RKO (cell line): ENCODE data around the gene TEAD2.
A peak's percentile ranks its signal among the peaks of the same experiment; 100 is the strongest.

Source experiments
- DNase-seq: peaks from one replicate; pipeline ENCODE4 v3.0.0-alpha.2; 2016; ENCODE audit warnings: low spot score

Gene TEAD2

GRCh38 chr19:49362048-49362928 lies at the start of gene TEAD2:
TEAD2 (minus strand) TSS chr19:49362416; CDS start chr19:49360075, 2,341 bp downstream.
- DNase-seq = peak; percentile 77

GRCh38 chr19:49411681-49412326 lies 49.6 kb upstream of the TEAD2 start:
- DNase-seq = no peak

DNA sequence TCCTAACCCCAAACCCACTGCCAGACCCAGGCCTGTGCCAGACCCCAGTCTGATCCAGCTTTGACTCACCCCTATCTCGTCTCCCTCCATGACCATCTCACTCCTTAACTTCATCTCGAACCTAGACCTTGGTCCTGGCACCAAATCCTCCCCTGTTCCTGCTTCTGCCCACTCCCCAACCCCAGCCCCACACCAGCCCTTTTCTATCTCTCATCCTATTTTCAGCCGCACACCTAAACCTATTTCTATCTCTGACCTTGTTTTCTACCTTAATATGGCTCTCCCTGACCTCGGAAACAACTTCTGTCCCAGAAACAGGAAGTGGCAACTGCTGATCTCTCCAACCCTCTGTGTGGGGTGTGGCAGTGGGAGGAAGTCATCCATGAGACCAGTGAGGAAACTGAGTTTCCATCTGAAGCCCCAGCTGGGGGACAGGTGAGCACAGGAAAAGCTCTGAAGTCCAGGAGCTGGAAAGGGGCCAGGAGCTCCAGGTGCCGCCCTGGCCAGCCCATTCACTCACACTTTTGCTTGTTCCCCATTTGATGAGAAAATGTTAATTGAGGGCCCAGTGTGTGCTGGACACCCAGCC lies 47.3 kb upstream of the TEAD2 start:
- no peak for DNase-seq

GRCh38 chr19:49408816-49409440 lies 46.7 kb upstream of the TEAD2 start:
- no peak for DNase-seq

- no peak for DNase-seq
These were observed 45.3 kb upstream of the TEAD2 start for GRCh38 chr19:49407482-49408015.

DNA sequence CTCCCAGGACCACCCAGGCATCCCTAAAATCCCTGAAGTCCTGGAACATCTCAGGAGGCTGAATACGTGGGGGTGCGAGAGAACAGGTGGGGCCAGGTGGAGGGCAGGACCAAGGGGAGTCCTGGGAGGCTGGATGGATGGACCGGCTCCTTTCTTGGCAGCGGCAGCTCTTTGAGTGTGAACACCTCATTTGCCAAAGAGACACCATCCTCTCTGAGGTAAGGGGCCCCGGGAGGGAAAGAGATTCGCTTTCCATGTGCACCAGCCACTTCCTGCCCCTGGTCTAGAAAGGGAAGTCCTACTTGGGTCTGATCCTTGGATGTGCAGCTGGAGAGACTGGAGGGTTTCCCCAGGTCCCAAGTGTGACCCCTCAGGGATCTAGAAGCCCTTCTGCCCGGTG lies 44.9 kb upstream of the TEAD2 start:
- DNase-seq = no peak

GRCh38 chr19:49403404-49404187 lies 41.4 kb upstream of the TEAD2 start:
- no peak for DNase-seq

GRCh38 chr19:49400029-49400428 lies 37.8 kb upstream of the TEAD2 start:
- DNase-seq = no peak

GRCh38 chr19:49398931-49399330 lies 36.7 kb upstream of the TEAD2 start:
- no peak for DNase-seq

- no peak for DNase-seq
These were observed 35.9 kb upstream of the TEAD2 start for GRCh38 chr19:49398001-49398615.

- DNase-seq = no peak
These were observed 34.7 kb upstream of the TEAD2 start for GRCh38 chr19:49396738-49397505.

DNA sequence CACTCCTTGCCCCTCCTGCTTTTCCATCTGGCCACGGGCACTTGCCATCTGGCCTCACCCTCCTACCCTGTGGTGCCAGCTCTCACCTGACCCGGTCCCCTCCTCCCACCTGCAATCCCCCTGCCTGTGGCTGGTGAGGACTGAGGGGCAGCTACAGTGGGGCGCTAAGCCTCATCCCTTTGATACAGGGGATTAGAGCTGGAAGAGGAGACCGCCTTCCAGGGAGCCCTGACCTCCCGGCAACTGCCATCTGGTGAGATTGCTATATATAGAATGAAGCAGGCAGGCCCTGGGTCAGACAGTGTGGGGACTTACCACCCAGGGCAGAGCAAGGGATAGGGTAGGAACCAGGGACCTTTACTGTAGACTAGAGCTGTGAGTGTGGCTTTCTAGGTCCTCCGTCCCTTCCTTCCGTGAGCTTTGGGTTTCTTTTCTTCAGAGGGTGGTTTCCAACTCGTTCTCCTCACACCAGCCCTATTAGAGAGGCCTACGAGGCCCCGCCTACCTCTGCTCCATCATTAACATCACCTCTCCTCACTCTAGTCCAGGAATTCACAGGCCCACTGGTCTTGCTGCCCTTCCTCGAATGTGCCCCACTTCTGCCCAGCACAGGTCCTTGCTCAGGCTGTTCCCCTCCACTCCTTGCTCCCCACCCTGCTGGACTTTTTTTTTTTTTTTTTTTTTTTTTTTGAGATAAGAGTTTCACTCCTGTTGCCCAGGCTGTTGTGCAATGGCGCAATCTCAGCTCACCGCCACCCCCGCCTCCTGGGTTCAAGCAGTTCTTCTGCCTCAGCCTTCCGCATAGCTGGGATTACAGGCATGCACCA lies 33.6 kb upstream of the TEAD2 start:
- DNase-seq = no peak

GRCh38 chr19:49393881-49394280 lies 31.7 kb upstream of the TEAD2 start:
- no peak for DNase-seq

GRCh38 chr19:49391581-49392399 lies 29.6 kb upstream of the TEAD2 start:
- peak; percentile 70 for DNase-seq

- no peak for DNase-seq
These were observed 28.7 kb upstream of the TEAD2 start for GRCh38 chr19:49390929-49391359.

- DNase-seq = no peak
These were observed 28.1 kb upstream of the TEAD2 start for GRCh38 chr19:49390131-49390928.

GRCh38 chr19:49389406-49389805 lies 27.2 kb upstream of the TEAD2 start:
- no peak for DNase-seq
